Ovary (tissue), 9 donors: ENCODE results near the gene SETBP1. TPM values are rescaled to one million over a fixed set of nuclear protein-coding genes. Genes with fewer than 3 reads are reported as not detected.

ENCODE experiments used
- DNase-seq, 5 donors: peaks; one replicate each; pipeline ENCODE4 v3.0.0-alpha.2; 2019 to 2020
- H3K27ac ChIP-seq, 2 donors: fragments of 200-600 bp; one replicate each; pipeline versions ENCODE4 v1.5.1 to v1.8.0; 2019 to 2022
- H3K27me3 ChIP-seq: fragments of 200-600 bp; one replicate; pipeline ENCODE4 v1.8.0; 2022
- H3K36me3 ChIP-seq: fragments of 200-600 bp; sonication (generic); one replicate; pipeline ENCODE4 v1.5.1; 2019
- H3K4me1 ChIP-seq: one replicate; pipeline ENCODE4 v1.8.1; 2013; ENCODE audit warnings: mild to moderate bottlenecking, moderate library complexity; ENCODE audit not compliant: insufficient read depth
- H3K4me3 ChIP-seq: fragments of 200-600 bp; sonication (generic); one replicate; pipeline ENCODE4 v1.5.1; 2017
- H3K9me3 ChIP-seq, 2 donors: fragments of 200-600 bp in 1 of 2; sonication (generic) in 1 of 2; one replicate each; pipeline versions ENCODE4 v1.5.1 to v1.8.1; 2013 to 2019; ENCODE audit warnings: mild to moderate bottlenecking in 1 of 2, moderate library complexity in 1 of 2
- CTCF ChIP-seq, 3 donors: fragments of 450-650 bp in 2 of 3; fragments of 200-600 bp in 1 of 3; IDR thresholded peaks; one replicate each; pipeline versions ENCODE4 v1.5.1 to v1.8.0; 2016 to 2022; ENCODE audit warnings: antibody characterized with exemption in 3 of 3, mild to moderate bottlenecking in 1 of 3
- EP300 ChIP-seq: sonication (generic); formaldehyde crosslinking; IDR thresholded peaks from one replicate; pipeline ENCODE4 v1.6.1; 2017; ENCODE audit warnings: antibody characterized with exemption
- POLR2A ChIP-seq: fragments of 450-650 bp; IDR thresholded peaks from one replicate; pipeline ENCODE4 v1.6.1; 2017; ENCODE audit warnings: antibody characterized with exemption, mild to moderate bottlenecking, moderate library complexity
- WGBS, 3 donors: extraction: QIAGEN DNeasy Blood & Tissue Kit in 1 of 3; methylation state at CpG; one replicate each; pipeline versions ENCODE4 v1.1.5 to v1.1.7; 2013 to 2017; 5-methylcytosine and 5-hydroxymethylcytosine counted together
- intact Hi-C, 4 donors: fragments of 100-400 bp; cut with DNase I; formaldehyde crosslinking; loops; one replicate each; pipeline versions ENCODE4 v1.11.0 to v1.15.1; 2022 to 2023
- polyA plus RNA-seq, 2 donors: library from polyadenylated mRNA; stranded (reverse); fragments of 200-250 nt in 1 of 2; fragments of 350-450 nt in 1 of 2; fragmentation: Illumina TruSeq in 1 of 2; extraction: RNeasy Lipid Tissue Mini Kit (QIAGEN cat#74804) in 1 of 2; gene quantifications; one replicate each; pipeline ENCODE4 v1.2.3, GENCODE V29; 2013 to 2014
- total RNA-seq, 7 donors: library from RNA; depleted of rRNA in 2 of 7; stranded (reverse); fragments of >200 nt in 2 of 7; fragmentation: NEBNext Ultra II Directional in 3 of 7; extraction: Animal tissue kit (Norgen Biotek cat#: 25700) in 3 of 7; gene quantifications; one replicate each; pipeline versions ENCODE4 v1.1.0 to v1.2.4, GENCODE V29; 2016 to 2023
- donor health status: DM: no; HTN: no; CAD: no; lungs with moderate emphysema.
- donor health status: DM: no; HTN: no; CAD: no.
- donor health status: Bipolar disorder and iron deficiency.
- donor health status: DM: yes; HTN: yes; CAD: no.
- donor health status: DM: no; HTN: no; CAD: no.
- donor health status: DM: yes; HTN: yes; CAD: no.

SETBP1 gene
- total and polyA plus RNA-seq, 9 donors: 7.8 to 53.7 (median 28.4) TPM

GRCh38 chr18:45050712-45051601 lies 370.3 kb downstream of the SETBP1 start:
- no peak overlapping the region for H3K27ac ChIP-seq
- no peak overlapping the region for H3K4me3 ChIP-seq
- H3K9me3 ChIP-seq: no peaks in the 10 kb centered on the region
- no peaks in the 10 kb centered on the region for H3K27me3 ChIP-seq
- no peak for DNase-seq
- TF ChIP-seq EP300 (no peak), CTCF (IDR thresholded peaks at IDR 0.05) (no peak), POLR2A (no peak)
- intact Hi-C loops: no loop called here
- H3K4me1 ChIP-seq: peaks cover 2% of the 10 kb centered on the region
- WGBS, 3 donors: 33 to 42% (median 39%) methylated on average over 3 of the region's 3 CpGs
- H3K36me3 ChIP-seq: no peaks in the 10 kb centered on the region

- intact Hi-C loops: no loop called here
- no peak for DNase-seq
- no peak overlapping the region for H3K4me3 ChIP-seq
- 80 to 86% (median 86%) methylated on average over 3 of the region's 3 CpGs for WGBS, 3 donors
- H3K9me3 ChIP-seq: no peaks in the 10 kb centered on the region
- H3K36me3 ChIP-seq: no peaks in the 10 kb centered on the region
- TF ChIP-seq EP300: no peak
- no peak for TF ChIP-seq POLR2A
- TF ChIP-seq CTCF (IDR thresholded peaks at IDR 0.05): no peak
- H3K27ac ChIP-seq: no peak overlapping the region
- H3K27me3 ChIP-seq: no peaks in the 10 kb centered on the region
- peaks cover 5% of the 10 kb centered on the region for H3K4me1 ChIP-seq
Measured at GRCh38 chr18:45054636-45055035, 373.9 kb downstream of the SETBP1 start.

GRCh38 chr18:45055811-45056210 lies 375.1 kb downstream of the SETBP1 start:
- H3K4me1 ChIP-seq: peaks cover 2% of the 10 kb centered on the region
- 93 to 97% (median 96%) methylated on average over 1 of the region's 1 CpG for WGBS, 3 donors
- no peaks in the 10 kb centered on the region for H3K9me3 ChIP-seq
- TF ChIP-seq POLR2A (no peak), EP300 (no peak), CTCF (IDR thresholded peaks at IDR 0.05) (no peak)
- H3K27ac ChIP-seq: no peak overlapping the region
- H3K36me3 ChIP-seq: no peaks in the 10 kb centered on the region
- DNase-seq: no peak
- intact Hi-C loops: no loop called here
- no peaks in the 10 kb centered on the region for H3K27me3 ChIP-seq
- no peak overlapping the region for H3K4me3 ChIP-seq

- no peaks in the 10 kb centered on the region for H3K9me3 ChIP-seq
- intact Hi-C loops: no loop called here
- H3K4me1 ChIP-seq: peaks cover 2% of the 10 kb centered on the region
- H3K27me3 ChIP-seq: no peaks in the 10 kb centered on the region
- H3K36me3 ChIP-seq: no peaks in the 10 kb centered on the region
- no peak overlapping the region for H3K4me3 ChIP-seq
- DNase-seq: no peak
- no peak overlapping the region for H3K27ac ChIP-seq
- no peak for TF ChIP-seq CTCF (IDR thresholded peaks at IDR 0.05)
- no peak for TF ChIP-seq POLR2A
- TF ChIP-seq EP300: no peak
Measured at GRCh38 chr18:45056926-45057325, 376.2 kb downstream of the SETBP1 start.
